K562 (cell line): ENCODE results near the gene TMEM167B. TPM values are rescaled to one million over a fixed set of nuclear protein-coding genes. Genes with fewer than 3 reads are reported as not detected.
A peak's percentile ranks its signal among the peaks of the same experiment; 100 is the strongest.

Experiments used
- ATAC-seq: fragments of 200-7000 bp; cut with Tn5 transposase; 3 replicates; pipeline ENCODE4 v1.9.1; 2020; ENCODE audit warnings: moderate library complexity
- BruUV-seq: library from RNA; stranded (reverse); fragments of 400-500 nt; replicated peaks from 2 replicates; lab custom pipeline; 2021; lab: Mats Ljungman, UMichigan
- CTCF ChIA-PET: fragments of 300-600 bp; formaldehyde crosslinking; extraction: SDS; loops from one replicate; lab custom pipeline; 2021; ENCODE audit warnings: low intra/inter-chr PET ratio; lab: Yijun Ruan, JAX
- POLR2A ChIA-PET: fragments of 300-600, 350-650 bp; sonication (Branson Sonifier 250); formaldehyde crosslinking; extraction: SDS; loops from one replicate; lab custom pipeline; 2021; ENCODE audit warnings: antibody characterized with exemption, inconsistent platforms; lab: Yijun Ruan, JAX
- DNase-seq, 4 experiments: peaks; one replicate each; pipeline versions ENCODE4 v3.0.0 to v3.0.0-alpha.2; 2011 to 2018; ENCODE audit warnings: low spot score in 3 of 4, mixed read lengths in 3 of 4; ENCODE audit errors: extremely low read depth in 1 of 4
- FAIRE-seq: peaks from 2 replicates; lab custom pipeline; 2011; peaks lifted over from hg19 to GRCh38; lab: Jason Lieb, UNC
- H2AFZ ChIP-seq: 2 replicates; pipeline ENCODE4 v1.6.0; 2011; ENCODE audit warnings: low read depth, low read length, control low read depth, inconsistent platforms
- H3K27ac ChIP-seq: fragments of 200-600 bp; 3 replicates; pipeline ENCODE4 v1.8.0; 2011; ENCODE audit warnings: low read depth, mild to moderate bottlenecking, control low read depth, inconsistent platforms, low read length, moderate library complexity, mixed read lengths; ENCODE audit errors: extremely low read depth
- H3K27me3 ChIP-seq, 2 experiments: fragments of 300-600 bp in 1 of 2; 2 replicates in 1 of 2; 3 replicates in 1 of 2; pipeline versions ENCODE4 v1.6.0 to v1.8.0; 2011; ENCODE audit warnings: inconsistent platforms in 2 of 2, low read length in 2 of 2, mild to moderate bottlenecking in 1 of 2, mixed read lengths in 1 of 2, moderate library complexity in 1 of 2; ENCODE audit not compliant: control insufficient read depth in 2 of 2, insufficient read depth in 2 of 2
- H3K36me3 ChIP-seq: fragments of 300-600 bp; 3 replicates; pipeline ENCODE4 v1.8.0; 2011; ENCODE audit warnings: mild to moderate bottlenecking, low read length, inconsistent platforms; ENCODE audit not compliant: control insufficient read depth, insufficient read depth
- H3K4me1 ChIP-seq, 2 experiments: fragments of 200-600 bp in 1 of 2; replicated peaks in 1 of 2; 2 replicates in 1 of 2; 3 replicates in 1 of 2; pipeline versions ENCODE4 v1.5.1 to v1.8.0; 2011; ENCODE audit warnings: inconsistent platforms in 2 of 2, low read length in 2 of 2, mild to moderate bottlenecking in 1 of 2, mixed read lengths in 1 of 2, moderate library complexity in 1 of 2; ENCODE audit not compliant: control insufficient read depth in 2 of 2, insufficient read depth in 2 of 2
- H3K4me2 ChIP-seq: 2 replicates; pipeline ENCODE4 v1.6.1; 2011; ENCODE audit warnings: low read length, control low read depth, inconsistent platforms, mixed read lengths; ENCODE audit not compliant: insufficient read depth
- H3K4me3 ChIP-seq: fragments of 200-600 bp; sonication (generic), shearing (Covaris generic); 2 replicates; pipeline ENCODE4 v1.5.1; 2016; ENCODE audit warnings: control low read depth, inconsistent platforms
- H3K79me2 ChIP-seq: fragments of 200-600 bp; 3 replicates; pipeline ENCODE4 v1.8.0; 2011; ENCODE audit warnings: low read length, inconsistent platforms; ENCODE audit not compliant: control insufficient read depth, insufficient read depth
- H3K9ac ChIP-seq, 2 experiments: 2 replicates each; pipeline versions ENCODE4 v1.6.0 to v1.6.1; 2011; ENCODE audit warnings: low read depth in 2 of 2, low read length in 2 of 2, control low read depth in 1 of 2, inconsistent platforms in 1 of 2, mild to moderate bottlenecking in 1 of 2, mixed read lengths in 1 of 2; ENCODE audit not compliant: insufficient read depth in 1 of 2
- H3K9me1 ChIP-seq: one replicate; pipeline ENCODE4 v1.6.0; 2011; ENCODE audit warnings: inconsistent platforms, mild to moderate bottlenecking, low read length, moderate library complexity; ENCODE audit not compliant: control insufficient read depth, insufficient read depth
- H3K9me3 ChIP-seq: replicated peaks from 2 replicates; pipeline ENCODE4 v1.5.1; 2011; ENCODE audit warnings: low read depth, low read length, inconsistent platforms; ENCODE audit not compliant: control insufficient read depth, insufficient read depth
- H4K20me1 ChIP-seq: replicated peaks from 2 replicates; pipeline ENCODE4 v1.6.1; 2011; ENCODE audit warnings: low read length, inconsistent platforms, mixed read lengths; ENCODE audit not compliant: control insufficient read depth, insufficient read depth
- CC2D1A ChIP-seq: fragments of 450-650 bp; IDR thresholded peaks from 2 replicates; pipeline ENCODE4 v1.6.1; 2017; ENCODE audit warnings: mild to moderate bottlenecking
- CCNT2 ChIP-seq: IDR thresholded peaks from 2 replicates; pipeline ENCODE4 v1.6.1; 2011; ENCODE audit warnings: borderline replicate concordance, low read depth, mild to moderate bottlenecking, moderate library complexity, mixed read lengths, low read length; ENCODE audit not compliant: insufficient read length; ENCODE audit errors: extremely low read depth
- CEBPG ChIP-seq, 3 experiments: fragments of 200-800 bp in 1 of 3; sonication (Bioruptor generic) in 1 of 3; sonication (generic) in 1 of 3; formaldehyde crosslinking in 1 of 3; IDR thresholded peaks in 2 of 3; conservative IDR thresholded peaks in 1 of 3; 2 replicates each; pipeline versions ENCODE4 v1.6.1 to v1.8.0; 2016 to 2022; ENCODE audit warnings: missing compliant biosample characterization in 2 of 3, missing genetic modification characterization in 2 of 3, mild to moderate bottlenecking in 1 of 3, missing genetic modification reagents in 1 of 3
- FOXP1 ChIP-seq: sonication (generic); formaldehyde crosslinking; IDR thresholded peaks from 2 replicates; pipeline ENCODE4 v1.8.0; 2022; ENCODE audit warnings: mild to moderate bottlenecking, missing genetic modification reagents
- GABPA ChIP-seq: fragments of 200-800 bp; sonication (Bioruptor generic); conservative IDR thresholded peaks from 2 replicates; pipeline ENCODE4 v1.6.1; 2016; ENCODE audit warnings: low read depth, missing genetic modification characterization, missing compliant biosample characterization
- KLF1 ChIP-seq: fragments of 450-650 bp; IDR thresholded peaks from 2 replicates; pipeline ENCODE4 v1.6.1; 2016; ENCODE audit warnings: missing genetic modification characterization, missing compliant biosample characterization
- MEIS2 ChIP-seq: fragments of 450-650 bp; IDR thresholded peaks from 2 replicates; pipeline ENCODE4 v1.6.1; 2014; ENCODE audit warnings: mild to moderate bottlenecking; ENCODE audit not compliant: partially characterized antibody
- NCOA4 ChIP-seq: fragments of 450-650 bp; IDR thresholded peaks from 2 replicates; pipeline ENCODE4 v1.6.1; 2018; ENCODE audit warnings: mild to moderate bottlenecking; ENCODE audit not compliant: partially characterized antibody
- RBFOX2 ChIP-seq: fragments of 200-400 bp; formaldehyde crosslinking; IDR thresholded peaks from 2 replicates; pipeline ENCODE4 v1.6.1; 2017; ENCODE audit warnings: low read depth, mild to moderate bottlenecking, low read length, moderate library complexity
- SREBF2 ChIP-seq: sonication (generic); formaldehyde crosslinking; IDR thresholded peaks from 2 replicates; pipeline ENCODE4 v1.4.0; 2020; ENCODE audit warnings: mild to moderate bottlenecking, missing genetic modification reagents
- ZNF436 ChIP-seq: fragments of 250-450, 450-650 bp; sonication (Bioruptor Pico); formaldehyde crosslinking; IDR thresholded peaks from 2 replicates; pipeline ENCODE4 v1.7.0; 2020; ENCODE audit warnings: mild to moderate bottlenecking
- ZNF507 ChIP-seq: conservative IDR thresholded peaks from 2 replicates; pipeline ENCODE4 v1.6.1; 2017; ENCODE audit warnings: missing genetic modification characterization, missing compliant biosample characterization
- WGBS: fragments of 100-300 bp; shearing (Covaris generic); methylation state at CpG from one replicate; pipeline ENCODE4 v1.1.6; 2016; ENCODE audit warnings: low coverage, mixed read lengths; ENCODE audit not compliant: insufficient coverage; ENCODE audit errors: missing lambda C conversion rate; 5-methylcytosine and 5-hydroxymethylcytosine counted together
- in situ Hi-C: fragments of 300-500 bp; cut with MboI; formaldehyde crosslinking; loops from 4 replicates; pipeline ENCODE4 v1.15.0; 2018; ENCODE audit warnings: inconsistent platforms, mixed read lengths
- intact Hi-C: fragments of 100-400 bp; cut with micrococcal nuclease; formaldehyde crosslinking; loops from 2 replicates; pipeline ENCODE4 v1.14.2; 2022
- polyA plus RNA-seq, 8 experiments: library from polyadenylated mRNA; depleted of rRNA in 4 of 8; stranded (reverse) in 5 of 8; unstranded in 3 of 8; fragments of >200 nt; fragmentation: Nextera tagmentation in 2 of 8; fragmentation: Illumina TruSeq in 1 of 8; extraction: Ambion mirVana in 2 of 8; extraction: Trizol in 1 of 8; gene quantifications; 2 replicates each; pipeline versions ENCODE4 v1.2.1 to v1.2.3, GENCODE V29; 2011 to 2014; ENCODE audit warnings: inconsistent platforms in 1 of 8, missing spikeins in 1 of 8
- total RNA-seq, 7 experiments: library from RNA; depleted of rRNA in 6 of 7; stranded (reverse); fragments of >200 nt in 6 of 7; fragmentation: Illumina TruSeq in 2 of 7; extraction: Trizol in 2 of 7; gene quantifications; 2 replicates each; pipeline versions ENCODE4 v1.2.1 to v1.2.3, GENCODE V29; 2011 to 2021; ENCODE audit warnings: low replicate concordance in 1 of 7
- TF ChIP-seq, protein P1 (sequence below): sonication (generic); formaldehyde crosslinking; IDR thresholded peaks from 2 replicates; pipeline ENCODE4 v1.8.0; 2022; ENCODE audit warnings: mild to moderate bottlenecking, low read depth, missing genetic modification reagents
- TF ChIP-seq, protein P2 (sequence below): fragments of 450-650 bp; IDR thresholded peaks from 2 replicates; pipeline ENCODE4 v1.6.1; 2016; ENCODE audit warnings: missing biosample characterization, missing genetic modification characterization
- TF ChIP-seq, protein P3 (sequence below): fragments of 200-800 bp; sonication (Bioruptor generic); IDR thresholded peaks from 2 replicates; pipeline ENCODE4 v1.6.1; 2017; ENCODE audit warnings: missing genetic modification characterization, missing compliant biosample characterization

Gene TMEM167B
- total and polyA plus RNA-seq, 9 of the 15 experiments (the other 6 are each of a cell fraction or from before 2014, with no cell fraction given): 17.2 to 36.4 (median 32.2) TPM

DNA sequence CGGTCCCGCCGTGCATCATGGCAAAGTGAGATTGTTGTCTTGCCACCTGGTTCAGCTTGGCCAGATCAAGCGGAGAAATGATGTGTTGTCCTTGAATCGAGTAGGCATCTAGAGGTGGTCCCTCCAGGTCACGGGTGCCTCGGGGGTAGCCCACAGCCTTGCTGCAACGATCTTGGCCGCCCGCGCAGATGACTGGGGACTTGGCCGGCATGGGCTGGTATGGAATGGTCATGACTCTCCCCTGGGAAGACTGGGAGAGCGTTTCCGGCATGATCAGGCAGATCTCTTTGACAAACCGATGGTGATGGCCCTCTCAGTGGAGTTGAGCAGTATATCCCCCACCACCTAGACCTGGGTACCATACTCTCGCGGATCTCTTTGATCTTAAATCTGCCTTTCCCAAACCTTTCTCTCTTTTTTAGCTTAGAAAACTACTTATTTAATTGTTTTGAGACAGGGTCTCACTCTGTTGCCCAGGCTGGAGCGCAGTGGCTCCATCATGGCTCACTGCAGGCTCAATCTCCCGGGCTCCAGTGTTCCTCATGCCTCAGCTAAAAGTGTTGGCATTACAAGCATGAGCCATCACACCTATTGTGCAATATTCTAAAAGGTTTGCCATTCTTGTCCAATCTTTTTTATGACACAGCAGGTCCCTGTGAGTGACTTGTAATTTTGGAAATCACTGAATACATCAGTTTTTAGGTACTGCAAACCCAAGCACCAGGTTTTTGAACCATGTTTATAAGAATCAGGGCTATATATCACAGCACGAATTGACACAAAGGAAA, 14.0 kb downstream of the TMEM167B start:
- no peak for FAIRE-seq
- no peaks in the 10 kb centered on the region for H3K9me3 ChIP-seq
- no peak for ATAC-seq
- no TSS peak for BruUV-seq
- in situ Hi-C loops: no loop called here
- H3K27ac ChIP-seq: no peak overlapping the region
- H3K27me3 ChIP-seq: no peaks in the 10 kb centered on the region
- ChIA-PET POLR2A (interaction anchor here (0.5 to 1.1 kb wide), 2 partner anchors 10 to 44 kb away, joined by 3 to 4 read pairs; no protein-coding TSS in a partner anchor), CTCF (no interaction called here)
- H3K4me1 ChIP-seq: peaks cover 12 to 14% of the 10 kb centered on the region in 2 experiments
- 83% methylated on average over 20 of the region's 20 CpGs for WGBS
- no peaks in the 10 kb centered on the region for H4K20me1 ChIP-seq
- H2AFZ ChIP-seq: no peak overlapping the region
- H3K4me2 ChIP-seq: no peak overlapping the region
- intact Hi-C loops: loop anchor here (5.0 to 10.0 kb wide), 2 partner anchors 77 to 360 kb away; partner anchors contain the start of gene STXBP3
- H3K9me1 ChIP-seq: no peaks in the 10 kb centered on the region
- peaks cover 25% of the 10 kb centered on the region for H3K79me2 ChIP-seq
- H3K36me3 ChIP-seq: peaks cover 17% of the 10 kb centered on the region; the same call in 2 of the 3 replicates
- H3K4me3 ChIP-seq: no peak overlapping the region
- DNase-seq: no peak
- no peak overlapping the region; a peak in 1 of 4 replicates for H3K9ac ChIP-seq
- TF ChIP-seq, protein P1, sequence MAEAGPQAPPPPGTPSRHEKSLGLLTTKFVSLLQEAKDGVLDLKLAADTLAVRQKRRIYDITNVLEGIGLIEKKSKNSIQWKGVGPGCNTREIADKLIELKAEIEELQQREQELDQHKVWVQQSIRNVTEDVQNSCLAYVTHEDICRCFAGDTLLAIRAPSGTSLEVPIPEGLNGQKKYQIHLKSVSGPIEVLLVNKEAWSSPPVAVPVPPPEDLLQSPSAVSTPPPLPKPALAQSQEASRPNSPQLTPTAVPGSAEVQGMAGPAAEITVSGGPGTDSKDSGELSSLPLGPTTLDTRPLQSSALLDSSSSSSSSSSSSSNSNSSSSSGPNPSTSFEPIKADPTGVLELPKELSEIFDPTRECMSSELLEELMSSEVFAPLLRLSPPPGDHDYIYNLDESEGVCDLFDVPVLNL (CRISPR knock-in tag): no peak
- TF ChIP-seq KLF1 (tag) (no peak), SREBF2 (CRISPR knock-in tag) (no peak), RBFOX2 (peak; percentile 36; the same call in 1 of the 2 replicates), MEIS2 (peak; percentile 5), CC2D1A (no peak), CCNT2 (no peak), CEBPG (CRISPR knock-in tag; IDR thresholded peaks at IDR 0.05) (peak; percentile 69; the same call in 1 of the 2 replicates), CEBPG (tag; conservative IDR thresholded peaks at IDR 0.05 in 1 of 2, IDR thresholded peaks at IDR 0.05 in 1 of 2) (peak; percentile 79 to 93), FOXP1 (CRISPR knock-in tag) (no peak), ZNF436 (CRISPR knock-in tag) (no peak), NCOA4 (no peak), GABPA (no peak), ZNF507 (tag) (no peak)
- TF ChIP-seq, protein P2, sequence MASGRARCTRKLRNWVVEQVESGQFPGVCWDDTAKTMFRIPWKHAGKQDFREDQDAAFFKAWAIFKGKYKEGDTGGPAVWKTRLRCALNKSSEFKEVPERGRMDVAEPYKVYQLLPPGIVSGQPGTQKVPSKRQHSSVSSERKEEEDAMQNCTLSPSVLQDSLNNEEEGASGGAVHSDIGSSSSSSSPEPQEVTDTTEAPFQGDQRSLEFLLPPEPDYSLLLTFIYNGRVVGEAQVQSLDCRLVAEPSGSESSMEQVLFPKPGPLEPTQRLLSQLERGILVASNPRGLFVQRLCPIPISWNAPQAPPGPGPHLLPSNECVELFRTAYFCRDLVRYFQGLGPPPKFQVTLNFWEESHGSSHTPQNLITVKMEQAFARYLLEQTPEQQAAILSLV (tag): 0 out of 2 replicates have a peak, but pooled peaks have one; percentile 42
- TF ChIP-seq, protein P3, sequence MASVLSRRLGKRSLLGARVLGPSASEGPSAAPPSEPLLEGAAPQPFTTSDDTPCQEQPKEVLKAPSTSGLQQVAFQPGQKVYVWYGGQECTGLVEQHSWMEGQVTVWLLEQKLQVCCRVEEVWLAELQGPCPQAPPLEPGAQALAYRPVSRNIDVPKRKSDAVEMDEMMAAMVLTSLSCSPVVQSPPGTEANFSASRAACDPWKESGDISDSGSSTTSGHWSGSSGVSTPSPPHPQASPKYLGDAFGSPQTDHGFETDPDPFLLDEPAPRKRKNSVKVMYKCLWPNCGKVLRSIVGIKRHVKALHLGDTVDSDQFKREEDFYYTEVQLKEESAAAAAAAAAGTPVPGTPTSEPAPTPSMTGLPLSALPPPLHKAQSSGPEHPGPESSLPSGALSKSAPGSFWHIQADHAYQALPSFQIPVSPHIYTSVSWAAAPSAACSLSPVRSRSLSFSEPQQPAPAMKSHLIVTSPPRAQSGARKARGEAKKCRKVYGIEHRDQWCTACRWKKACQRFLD (CRISPR knock-in tag): no peak
